SH-SY5Y (cell line): ENCODE data around the gene RASGEF1B.

Experiments used
- GATA2 ChIP-seq: IDR thresholded peaks from 2 replicates; pipeline ENCODE4 v1.6.1; 2011; ENCODE audit warnings: mild to moderate bottlenecking, low read depth, low read length
- GATA3 ChIP-seq: IDR thresholded peaks from 2 replicates; pipeline ENCODE4 v1.6.1; 2011; ENCODE audit warnings: low read depth, mild to moderate bottlenecking, low read length, moderate library complexity

DNA sequence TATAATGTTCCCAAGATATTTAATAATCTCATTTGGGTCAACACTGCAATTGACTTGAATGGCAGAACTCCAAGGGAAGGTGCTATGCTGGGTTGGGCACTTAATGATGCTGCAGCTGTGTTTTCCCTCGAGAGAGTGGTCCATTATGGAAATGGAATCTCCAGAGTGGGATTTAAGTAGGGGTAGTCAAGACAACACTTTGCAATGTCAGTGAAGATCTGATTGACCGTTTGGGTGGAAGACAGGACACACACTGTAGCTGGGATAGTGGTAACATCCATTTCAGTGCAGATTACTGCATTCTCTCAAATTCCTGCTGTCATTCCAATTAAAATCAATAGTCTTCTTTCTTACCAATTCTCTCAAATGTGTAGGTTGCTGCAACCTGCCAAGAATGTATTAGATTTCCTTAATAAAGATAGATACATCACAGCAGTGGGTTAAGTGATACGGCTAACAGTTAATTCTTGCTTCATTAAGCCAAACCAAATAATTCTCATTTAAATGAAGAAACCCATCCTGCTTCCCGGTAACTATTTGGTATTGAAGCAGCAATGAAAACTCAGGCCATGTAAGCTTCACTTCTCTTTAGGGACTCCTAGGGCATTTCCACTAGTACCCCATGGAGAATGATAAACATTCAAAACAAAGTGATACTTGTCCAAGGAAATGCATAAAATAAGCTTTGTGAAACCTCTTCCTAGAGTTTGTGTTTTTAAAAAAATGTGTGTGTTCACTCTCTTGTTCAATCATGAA is 40.5 kb upstream of the RASGEF1B start:
- no peak for TF ChIP-seq GATA2
- TF ChIP-seq GATA3 = no peak
